MM.1S (cell line): ENCODE data around the gene CADM2.
A peak's percentile ranks its signal among the peaks of the same experiment; 100 is the strongest.

Experiments
- DNase-seq: peaks from one replicate; pipeline ENCODE4 v3.0.0-alpha.2; 2015
- H2AFZ ChIP-seq: fragments of 300-600 bp; sonication (generic); 2 replicates; pipeline ENCODE4 v1.6.0; 2016; ENCODE audit warnings: antibody characterized with exemption, low read length
- H3F3A ChIP-seq: fragments of 300-600 bp; sonication (generic); 2 replicates; pipeline ENCODE4 v1.6.1; 2016; ENCODE audit warnings: mild to moderate bottlenecking, antibody characterized with exemption, low read length, moderate library complexity, mixed read lengths; ENCODE audit not compliant: insufficient read depth
- H3K27ac ChIP-seq: fragments of 300-600 bp; sonication (generic); 2 replicates; pipeline ENCODE4 v1.5.1; 2016; ENCODE audit warnings: mild to moderate bottlenecking, low read length
- H3K27me3 ChIP-seq: fragments of 300-600 bp; sonication (generic); replicated peaks from 2 replicates; pipeline ENCODE4 v1.6.0; 2016; ENCODE audit warnings: low read length; ENCODE audit not compliant: insufficient read depth
- H3K36me3 ChIP-seq: fragments of 300-600 bp; sonication (generic); replicated peaks from 2 replicates; pipeline ENCODE4 v1.6.1; 2016; ENCODE audit warnings: mild to moderate bottlenecking, low read length, mixed read lengths; ENCODE audit not compliant: insufficient read depth
- H3K4me1 ChIP-seq: fragments of 300-600 bp; sonication (generic); 2 replicates; pipeline ENCODE4 v1.6.1; 2016; ENCODE audit warnings: low read length, mixed read lengths
- H3K4me2 ChIP-seq: fragments of 300-600 bp; sonication (generic); 2 replicates; pipeline ENCODE4 v1.6.0; 2016; ENCODE audit warnings: low read depth, low read length
- H3K4me3 ChIP-seq: fragments of 300-600 bp; sonication (generic); 2 replicates; pipeline ENCODE4 v1.5.1; 2016; ENCODE audit warnings: low read length, mixed read lengths
- H3K79me2 ChIP-seq: fragments of 300-600 bp; sonication (generic); 2 replicates; pipeline ENCODE4 v1.6.1; 2016; ENCODE audit warnings: mixed run types, low read length, mixed read lengths
- H3K9ac ChIP-seq: fragments of 300-600 bp; sonication (generic); 2 replicates; pipeline ENCODE4 v1.6.1; 2016; ENCODE audit warnings: low read length, mixed read lengths
- H3K9me2 ChIP-seq: fragments of 300-600 bp; sonication (generic); replicated peaks from 2 replicates; pipeline ENCODE4 v1.6.1; 2016; ENCODE audit warnings: mild to moderate bottlenecking, low read length, mixed read lengths; ENCODE audit not compliant: insufficient read depth
- H3K9me3 ChIP-seq: fragments of 300-600 bp; sonication (generic); replicated peaks from 2 replicates; pipeline ENCODE4 v1.6.1; 2016; ENCODE audit warnings: mild to moderate bottlenecking, low read length, mixed read lengths; ENCODE audit not compliant: insufficient read depth
- H4K20me1 ChIP-seq: fragments of 300-600 bp; sonication (generic); 2 replicates; pipeline ENCODE4 v1.6.1; 2016; ENCODE audit warnings: mild to moderate bottlenecking, low read length, moderate library complexity, mixed read lengths; ENCODE audit not compliant: insufficient read depth
- CTCF ChIP-seq: fragments of 300-600 bp; sonication (generic); IDR thresholded peaks from 2 replicates; pipeline ENCODE4 v1.5.1; 2016; ENCODE audit warnings: antibody characterized with exemption, low read length, mixed read lengths
- EZH2 ChIP-seq: fragments of 300-600 bp; sonication (generic); optimal IDR thresholded peaks from 2 replicates; pipeline ENCODE3; 2017; ENCODE audit warnings: low read depth, mild to moderate bottlenecking, antibody characterized with exemption, low read length, mixed read lengths
- EZH2phosphoT487 ChIP-seq: fragments of 300-600 bp; sonication (generic); IDR thresholded peaks from 2 replicates; pipeline ENCODE4 v1.6.1; 2018; ENCODE audit warnings: antibody characterized with exemption, low read length

CADM2 gene

GRCh38 chr3:85875589-85875988, 916.8 kb downstream of the CADM2 start:
- H3F3A ChIP-seq: no peaks in the 10 kb centered on the region
- H3K4me2 ChIP-seq: no peak overlapping the region
- no peak overlapping the region for H3K9ac ChIP-seq
- no peaks in the 10 kb centered on the region for H3K9me2 ChIP-seq
- peak overlapping the region; percentile 0; the same call in 1 of the 2 replicates for H3K27ac ChIP-seq
- H3K27me3 ChIP-seq: no peaks in the 10 kb centered on the region
- H3K4me3 ChIP-seq: no peak overlapping the region
- no peaks in the 10 kb centered on the region for H4K20me1 ChIP-seq
- no peak overlapping the region for H2AFZ ChIP-seq
- peak; percentile 28 for DNase-seq
- H3K9me3 ChIP-seq: no peaks in the 10 kb centered on the region
- no peaks in the 10 kb centered on the region for H3K4me1 ChIP-seq
- TF ChIP-seq EZH2phosphoT487 (no peak), EZH2 (no peak), CTCF (no peak)
- no peaks in the 10 kb centered on the region for H3K79me2 ChIP-seq
- H3K36me3 ChIP-seq: no peaks in the 10 kb centered on the region

- Histone ChIP-seq H3K4me2 (no peak overlapping the region), H3K79me2 (no peaks in the 10 kb centered on the region), H3F3A (no peaks in the 10 kb centered on the region), H3K36me3 (no peaks in the 10 kb centered on the region), H3K9me3 (no peaks in the 10 kb centered on the region), H3K27me3 (no peaks in the 10 kb centered on the region), H3K4me3 (no peak overlapping the region), H2AFZ (no peak overlapping the region), H3K9ac (no peak overlapping the region), H4K20me1 (no peaks in the 10 kb centered on the region), H3K4me1 (no peaks in the 10 kb centered on the region), H3K27ac (no peak overlapping the region), H3K9me2 (no peaks in the 10 kb centered on the region)
- DNase-seq: peak; percentile 20
- TF ChIP-seq EZH2phosphoT487 (no peak), CTCF (no peak), EZH2 (no peak)
These were observed 918.8 kb downstream of the CADM2 start for GRCh38 chr3:85877631-85878030.

- no peak overlapping the region for H3K9ac ChIP-seq
- no peak for DNase-seq
- no peaks in the 10 kb centered on the region for H3K9me2 ChIP-seq
- H3K4me1 ChIP-seq: no peaks in the 10 kb centered on the region
- no peaks in the 10 kb centered on the region for H3F3A ChIP-seq
- H3K79me2 ChIP-seq: no peaks in the 10 kb centered on the region
- H3K36me3 ChIP-seq: no peaks in the 10 kb centered on the region
- H3K9me3 ChIP-seq: no peaks in the 10 kb centered on the region
- no peak for TF ChIP-seq EZH2
- TF ChIP-seq CTCF: no peak
- no peak for TF ChIP-seq EZH2phosphoT487
- H2AFZ ChIP-seq: no peak overlapping the region
- H3K4me2 ChIP-seq: no peak overlapping the region
- no peaks in the 10 kb centered on the region for H4K20me1 ChIP-seq
- H3K27me3 ChIP-seq: no peaks in the 10 kb centered on the region
- no peak overlapping the region for H3K4me3 ChIP-seq
- no peak overlapping the region for H3K27ac ChIP-seq
These were observed 923.1 kb downstream of the CADM2 start for GRCh38 chr3:85881833-85882393.
